ENCODE results near the gene DLX1.

DNA sequence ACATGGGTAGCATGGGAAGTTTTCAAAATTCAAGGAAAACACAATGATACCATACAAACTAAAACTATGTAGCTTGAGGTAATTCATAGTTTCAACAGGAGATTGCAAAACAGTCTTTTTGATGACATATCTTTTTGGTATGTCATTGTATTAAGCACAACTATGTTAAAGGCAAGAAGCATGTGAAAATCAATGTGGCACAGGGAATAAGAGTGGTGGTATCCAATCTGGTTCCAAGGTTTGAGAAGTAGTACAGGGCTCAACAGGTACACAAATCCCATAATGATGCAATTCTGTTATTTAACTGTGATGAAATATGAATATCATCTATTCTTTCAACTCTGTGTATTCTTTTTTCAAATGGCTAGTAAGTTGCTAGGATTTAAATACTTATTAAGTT lies 33.8 kb downstream of the DLX1 start:
- TF ChIP-seq, protein P1, sequence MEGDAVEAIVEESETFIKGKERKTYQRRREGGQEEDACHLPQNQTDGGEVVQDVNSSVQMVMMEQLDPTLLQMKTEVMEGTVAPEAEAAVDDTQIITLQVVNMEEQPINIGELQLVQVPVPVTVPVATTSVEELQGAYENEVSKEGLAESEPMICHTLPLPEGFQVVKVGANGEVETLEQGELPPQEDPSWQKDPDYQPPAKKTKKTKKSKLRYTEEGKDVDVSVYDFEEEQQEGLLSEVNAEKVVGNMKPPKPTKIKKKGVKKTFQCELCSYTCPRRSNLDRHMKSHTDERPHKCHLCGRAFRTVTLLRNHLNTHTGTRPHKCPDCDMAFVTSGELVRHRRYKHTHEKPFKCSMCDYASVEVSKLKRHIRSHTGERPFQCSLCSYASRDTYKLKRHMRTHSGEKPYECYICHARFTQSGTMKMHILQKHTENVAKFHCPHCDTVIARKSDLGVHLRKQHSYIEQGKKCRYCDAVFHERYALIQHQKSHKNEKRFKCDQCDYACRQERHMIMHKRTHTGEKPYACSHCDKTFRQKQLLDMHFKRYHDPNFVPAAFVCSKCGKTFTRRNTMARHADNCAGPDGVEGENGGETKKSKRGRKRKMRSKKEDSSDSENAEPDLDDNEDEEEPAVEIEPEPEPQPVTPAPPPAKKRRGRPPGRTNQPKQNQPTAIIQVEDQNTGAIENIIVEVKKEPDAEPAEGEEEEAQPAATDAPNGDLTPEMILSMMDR (tag by site-specific recombination; IDR thresholded peaks at IDR 0.05) = no peak
- TF ChIP-seq, protein P2, sequence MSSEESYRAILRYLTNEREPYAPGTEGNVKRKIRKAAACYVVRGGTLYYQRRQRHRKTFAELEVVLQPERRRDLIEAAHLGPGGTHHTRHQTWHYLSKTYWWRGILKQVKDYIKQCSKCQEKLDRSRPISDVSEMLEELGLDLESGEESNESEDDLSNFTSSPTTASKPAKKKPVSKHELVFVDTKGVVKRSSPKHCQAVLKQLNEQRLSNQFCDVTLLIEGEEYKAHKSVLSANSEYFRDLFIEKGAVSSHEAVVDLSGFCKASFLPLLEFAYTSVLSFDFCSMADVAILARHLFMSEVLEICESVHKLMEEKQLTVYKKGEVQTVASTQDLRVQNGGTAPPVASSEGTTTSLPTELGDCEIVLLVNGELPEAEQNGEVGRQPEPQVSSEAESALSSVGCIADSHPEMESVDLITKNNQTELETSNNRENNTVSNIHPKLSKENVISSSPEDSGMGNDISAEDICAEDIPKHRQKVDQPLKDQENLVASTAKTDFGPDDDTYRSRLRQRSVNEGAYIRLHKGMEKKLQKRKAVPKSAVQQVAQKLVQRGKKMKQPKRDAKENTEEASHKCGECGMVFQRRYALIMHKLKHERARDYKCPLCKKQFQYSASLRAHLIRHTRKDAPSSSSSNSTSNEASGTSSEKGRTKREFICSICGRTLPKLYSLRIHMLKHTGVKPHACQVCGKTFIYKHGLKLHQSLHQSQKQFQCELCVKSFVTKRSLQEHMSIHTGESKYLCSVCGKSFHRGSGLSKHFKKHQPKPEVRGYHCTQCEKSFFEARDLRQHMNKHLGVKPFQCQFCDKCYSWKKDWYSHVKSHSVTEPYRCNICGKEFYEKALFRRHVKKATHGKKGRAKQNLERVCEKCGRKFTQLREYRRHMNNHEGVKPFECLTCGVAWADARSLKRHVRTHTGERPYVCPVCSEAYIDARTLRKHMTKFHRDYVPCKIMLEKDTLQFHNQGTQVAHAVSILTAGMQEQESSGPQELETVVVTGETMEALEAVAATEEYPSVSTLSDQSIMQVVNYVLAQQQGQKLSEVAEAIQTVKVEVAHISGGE (tag by site-specific recombination; conservative IDR thresholded peaks at IDR 0.05; ENCODE audit: low read depth) = no peak
- TF ChIP-seq ZNF24 (tag by site-specific recombination; IDR thresholded peaks at IDR 0.05) (no peak), ZNF830 (tag by site-specific recombination; IDR thresholded peaks at IDR 0.05; ENCODE audit: low read depth) (no peak), ZNF324 (tag by site-specific recombination; IDR thresholded peaks at IDR 0.05) (no peak), ZNF148 (tag by site-specific recombination; IDR thresholded peaks at IDR 0.05; ENCODE audit: borderline replicate concordance) (no peak), ZNF16 (tag by site-specific recombination; IDR thresholded peaks at IDR 0.05; ENCODE audit: low read depth) (no peak), PRDM1 (tag by site-specific recombination; IDR thresholded peaks at IDR 0.05) (no peak)
- TF ChIP-seq, protein P3, sequence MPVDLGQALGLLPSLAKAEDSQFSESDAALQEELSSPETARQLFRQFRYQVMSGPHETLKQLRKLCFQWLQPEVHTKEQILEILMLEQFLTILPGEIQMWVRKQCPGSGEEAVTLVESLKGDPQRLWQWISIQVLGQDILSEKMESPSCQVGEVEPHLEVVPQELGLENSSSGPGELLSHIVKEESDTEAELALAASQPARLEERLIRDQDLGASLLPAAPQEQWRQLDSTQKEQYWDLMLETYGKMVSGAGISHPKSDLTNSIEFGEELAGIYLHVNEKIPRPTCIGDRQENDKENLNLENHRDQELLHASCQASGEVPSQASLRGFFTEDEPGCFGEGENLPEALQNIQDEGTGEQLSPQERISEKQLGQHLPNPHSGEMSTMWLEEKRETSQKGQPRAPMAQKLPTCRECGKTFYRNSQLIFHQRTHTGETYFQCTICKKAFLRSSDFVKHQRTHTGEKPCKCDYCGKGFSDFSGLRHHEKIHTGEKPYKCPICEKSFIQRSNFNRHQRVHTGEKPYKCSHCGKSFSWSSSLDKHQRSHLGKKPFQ (tag by site-specific recombination; IDR thresholded peaks at IDR 0.05) = no peak
